ENCODE measurements around the gene NOL12.
"Not testable (repeated sequence)": the region's sequence is repeated elsewhere in the genome, so short reads cannot be mapped to it uniquely, and the experiment has no call there.

The NOL12 gene

DNA sequence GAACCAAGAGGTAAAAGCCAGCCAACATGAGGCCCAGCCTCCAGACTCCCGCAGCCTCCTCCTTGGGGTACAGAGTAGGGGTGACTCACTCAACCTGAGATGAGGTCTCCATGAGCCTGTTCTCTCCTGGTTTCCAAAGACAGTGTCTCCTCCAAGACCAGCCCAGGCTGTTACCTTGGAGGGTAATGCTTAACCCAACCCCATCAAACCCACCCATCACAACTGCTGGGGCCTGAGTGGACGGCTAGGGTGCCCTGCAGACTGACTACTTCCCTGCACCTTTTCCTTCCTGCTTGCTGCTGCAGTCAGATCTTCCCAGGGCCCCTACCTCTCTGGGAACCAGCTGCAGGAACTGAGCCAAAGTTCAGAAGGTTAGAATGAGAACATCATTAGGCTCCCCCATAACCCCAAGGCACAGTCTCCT, 5.1 kb upstream of the NOL12 start:
- DNase-seq, result no peak

DNA sequence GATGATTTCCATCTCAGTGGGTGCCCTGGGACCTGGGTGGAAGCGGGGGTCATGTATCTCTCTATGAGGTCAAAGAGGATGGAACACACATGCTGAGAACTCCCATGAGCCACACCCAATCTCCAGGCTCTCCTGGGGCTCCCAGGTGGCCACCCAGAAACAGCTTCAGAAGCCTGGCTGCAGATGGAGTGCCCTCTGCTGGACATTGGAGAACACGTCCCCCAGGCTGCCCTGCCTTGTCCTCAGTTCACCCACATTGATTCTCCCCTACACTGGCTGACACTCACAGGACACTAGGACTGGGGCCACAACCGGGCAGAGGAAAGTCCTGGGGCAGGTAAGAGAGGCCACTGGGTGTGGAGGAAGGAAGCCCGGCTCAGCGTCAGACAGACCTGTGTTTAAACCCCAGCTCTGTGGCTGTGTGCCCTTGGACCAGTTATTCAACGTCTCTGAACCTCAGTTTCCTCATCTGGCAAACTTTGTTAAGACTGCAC, 4.5 kb upstream of the NOL12 start:
- DNase-seq, result peak; percentile 69

DNA sequence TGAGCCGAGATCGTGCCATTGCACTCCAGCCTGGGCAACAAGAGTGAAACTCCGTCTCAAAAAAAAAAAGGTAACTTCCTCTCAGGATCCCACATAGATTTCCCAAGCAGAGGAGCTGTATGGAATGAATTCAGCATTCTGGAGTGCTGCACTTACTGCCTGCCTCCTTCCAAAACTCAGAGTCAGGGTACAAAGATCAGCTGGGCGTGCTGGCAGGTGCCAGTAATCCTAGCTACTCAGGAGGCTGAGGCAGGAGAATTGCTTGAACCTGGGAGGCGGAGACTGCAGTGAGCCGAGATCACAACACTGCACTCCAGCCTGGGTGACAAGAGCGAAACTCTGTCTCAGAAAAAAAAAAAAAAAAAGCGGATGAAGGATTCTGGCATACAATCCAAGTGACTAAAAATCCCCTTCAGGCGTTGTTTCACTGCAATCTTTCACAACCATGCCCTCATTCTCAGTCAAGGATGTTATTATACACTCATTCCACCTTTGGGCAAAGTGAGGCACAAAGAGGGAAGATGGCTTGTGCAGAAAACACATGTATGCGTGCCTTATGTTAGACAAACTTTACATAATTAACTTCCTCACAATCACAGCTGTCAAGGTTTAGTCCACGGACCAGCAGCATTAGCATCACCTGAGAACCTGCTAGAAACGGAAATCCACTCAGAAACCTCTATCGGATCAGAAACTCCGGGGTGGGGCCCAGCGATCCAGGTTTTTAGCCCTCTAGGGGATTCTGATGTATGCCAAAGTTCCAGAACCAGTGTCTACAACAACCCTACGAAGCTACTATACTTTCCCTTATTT, 1.1 kb upstream of the NOL12 start:
- DNase-seq, result no peak

DNA sequence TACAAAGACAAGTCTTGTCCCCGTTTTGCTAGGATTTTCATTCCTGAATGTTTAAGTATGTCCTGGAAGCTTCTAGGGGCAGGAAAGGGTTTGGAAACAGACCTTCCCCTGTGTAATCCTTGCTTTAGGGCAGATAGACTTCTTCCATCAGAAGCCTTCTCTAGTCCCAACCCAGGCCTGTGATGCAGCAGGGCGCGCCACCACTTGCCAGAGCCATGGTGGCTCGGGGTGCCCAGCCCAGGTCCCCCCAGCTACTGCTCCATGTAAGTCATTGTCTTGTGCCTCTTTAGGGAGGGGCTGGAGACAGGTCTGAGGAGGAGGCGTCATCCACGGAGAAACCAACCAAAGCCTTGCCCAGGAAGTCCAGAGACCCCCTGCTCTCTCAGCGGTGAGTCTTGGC, 4.3 kb downstream of the NOL12 start:
- no peak for DNase-seq

DNA sequence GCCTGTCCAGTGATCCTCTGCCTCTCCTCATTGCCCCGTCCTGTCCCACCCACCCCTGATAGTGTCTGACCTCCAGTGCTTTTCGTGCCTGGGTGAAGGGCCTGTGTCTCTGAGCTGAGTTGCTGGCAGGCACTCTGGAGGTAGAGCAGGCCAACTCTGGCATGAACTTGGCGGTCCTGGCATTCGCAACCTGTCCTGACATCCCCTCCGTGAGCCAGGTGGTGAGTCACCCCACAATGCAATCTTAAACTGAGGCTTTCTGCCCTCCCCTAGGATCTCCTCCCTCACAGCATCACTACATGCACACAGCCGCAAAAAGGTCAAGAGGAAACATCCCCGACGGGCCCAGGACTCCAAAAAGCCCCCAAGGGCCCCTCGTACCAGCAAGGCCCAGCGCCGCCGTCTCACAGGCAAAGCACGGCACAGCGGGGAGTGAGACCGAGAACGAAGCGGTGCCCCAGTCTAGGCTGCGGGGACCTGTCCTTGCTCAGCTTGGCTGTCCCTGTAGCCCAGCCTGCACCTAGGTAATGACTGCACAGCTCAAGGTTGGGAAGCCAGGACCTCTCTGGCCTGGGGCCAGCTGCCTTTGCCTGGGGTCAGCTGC, 4.9 kb downstream of the NOL12 start:
- DNase-seq, result no peak

DNA sequence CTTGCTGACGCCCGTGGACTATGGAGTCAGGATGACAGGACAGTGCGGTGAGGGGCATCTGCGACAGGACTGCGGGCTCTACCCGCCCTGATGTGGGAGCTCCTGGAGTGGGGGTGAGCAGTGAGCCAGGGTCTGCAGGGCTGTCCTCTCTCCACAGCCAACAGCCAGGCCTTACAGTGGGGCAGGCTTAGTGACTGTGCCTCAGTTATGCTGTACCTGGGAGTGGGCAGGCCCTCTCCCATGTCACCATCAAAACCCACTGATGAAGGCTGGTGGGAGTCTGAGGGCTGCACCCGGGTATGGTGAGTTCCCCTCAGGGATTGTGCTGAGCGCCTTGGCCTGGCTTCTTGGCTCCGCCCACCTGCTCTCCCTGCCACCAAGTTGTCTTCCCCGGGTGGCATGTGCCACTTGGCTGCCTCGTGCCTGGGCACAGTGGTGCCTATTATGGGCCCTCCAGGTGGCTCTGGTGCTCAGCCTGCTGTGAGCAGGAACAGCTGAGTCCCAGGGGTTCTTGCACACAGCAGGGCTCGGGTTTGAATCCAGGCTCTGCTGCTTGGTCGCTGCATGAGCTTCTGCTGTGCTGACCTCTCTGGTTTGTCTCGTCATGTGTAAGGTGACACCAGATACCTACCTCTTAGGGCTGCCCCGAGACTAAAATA, 6.6 kb downstream of the NOL12 start:
- DNase-seq, result no peak

DNA sequence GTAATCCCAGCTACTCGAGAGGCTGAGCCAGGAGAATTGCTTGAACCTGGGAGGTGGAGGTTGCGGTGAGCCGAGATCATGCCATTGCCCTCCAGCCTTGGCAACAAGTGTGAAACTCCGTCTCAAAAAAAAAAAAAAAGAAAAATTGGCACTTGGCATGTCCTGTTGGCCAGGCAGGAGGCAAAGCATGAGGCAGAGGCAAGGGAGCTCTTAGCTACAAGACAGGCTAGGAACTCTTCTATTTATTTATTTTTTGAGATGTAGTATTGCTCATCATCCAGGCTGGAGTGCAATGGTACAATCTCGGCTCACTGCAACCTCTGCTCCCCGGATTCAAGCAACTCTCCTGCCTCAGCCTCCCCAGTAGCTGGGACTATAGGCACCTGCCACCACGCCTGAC, 8.0 kb downstream of the NOL12 start:
- DNase-seq, result not testable (repeated sequence)

DNA sequence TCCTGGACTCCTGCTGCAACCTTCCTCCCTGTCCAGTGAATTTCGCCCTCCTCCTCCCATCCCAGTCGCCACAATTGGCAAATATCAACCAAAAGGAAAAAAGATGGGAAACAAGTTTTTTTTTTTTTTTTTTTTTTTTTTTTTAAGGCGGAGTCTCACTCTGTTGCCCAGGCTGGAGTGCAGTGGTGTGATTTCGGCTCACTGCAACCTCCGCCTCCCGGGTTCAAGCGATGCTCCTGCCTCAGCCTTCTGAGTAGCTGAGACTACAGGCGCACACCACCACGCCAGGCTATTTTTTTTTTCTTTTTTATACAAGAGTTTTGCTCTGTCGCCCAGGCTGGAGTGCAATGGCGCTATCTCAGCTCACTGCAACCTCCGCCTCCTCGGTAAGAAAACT, 10.1 kb downstream of the NOL12 start:
- not testable (repeated sequence) for DNase-seq

DNA sequence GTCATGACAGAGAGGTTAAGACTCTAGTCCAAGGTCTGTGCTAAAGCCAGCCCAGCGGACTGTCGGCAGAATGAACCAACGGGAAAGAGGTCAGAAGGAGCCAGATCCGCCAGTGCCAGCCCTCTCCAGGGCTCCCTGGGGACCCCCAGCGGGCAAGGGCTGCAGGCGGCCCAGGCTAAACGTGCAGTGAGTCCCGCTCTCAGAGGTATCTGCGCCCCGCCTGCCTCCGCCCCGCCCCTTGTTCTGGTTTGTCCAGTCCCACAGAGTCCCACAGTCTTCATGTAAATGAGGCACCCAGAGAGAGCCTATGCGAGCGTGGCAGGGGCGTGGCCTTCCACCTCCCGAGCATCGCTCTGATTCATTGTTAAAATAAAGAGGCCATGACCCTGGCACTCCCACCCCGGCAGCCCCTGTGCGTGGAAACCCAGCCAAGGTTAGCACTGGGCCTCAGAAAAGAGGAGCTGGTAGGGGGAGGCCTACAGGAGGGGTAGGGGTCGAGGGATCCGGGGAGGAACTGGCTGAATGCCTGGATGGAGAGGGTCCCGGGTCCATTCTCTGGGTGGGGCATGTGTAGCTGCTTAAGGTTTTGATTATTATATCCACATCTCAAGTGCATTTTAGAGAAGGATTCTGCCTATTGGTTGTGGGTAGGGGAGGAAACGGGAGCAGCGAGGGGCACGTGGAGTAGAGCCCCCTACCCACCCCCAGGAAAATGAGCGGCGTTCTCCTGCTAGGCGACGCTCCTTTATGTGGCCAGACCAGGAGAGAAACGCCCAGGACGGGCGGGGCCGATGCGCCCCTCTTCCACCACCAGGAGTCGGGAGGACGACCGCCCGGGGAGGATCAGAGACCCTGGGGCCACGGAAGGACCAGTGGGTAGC, 10.8 kb downstream of the NOL12 start, which contains the start of gene TRIOBP:
Gene TRIOBP (plus strand): TSS at position 392 of the 881 bp plus-strand sequence. CDS start 4,318 bp downstream, outside the sequence.
- DNase-seq, result peak; percentile 87

DNA sequence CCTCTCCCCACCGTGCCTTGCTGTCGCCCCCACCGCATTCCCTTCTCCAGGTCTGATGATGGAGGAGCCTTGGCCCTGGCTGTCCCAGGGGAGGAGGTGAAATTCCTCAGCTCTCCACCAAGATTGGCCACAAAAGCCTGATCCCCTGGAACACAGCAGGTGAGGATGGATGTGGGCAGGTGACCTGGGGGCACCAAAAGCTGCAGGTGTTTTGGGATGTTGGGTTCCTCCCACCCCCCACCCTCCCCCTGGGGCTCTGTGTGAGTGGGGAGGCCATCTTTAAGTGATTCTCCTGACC, 11.3 kb downstream of the NOL12 start:
- no peak for DNase-seq

DNA sequence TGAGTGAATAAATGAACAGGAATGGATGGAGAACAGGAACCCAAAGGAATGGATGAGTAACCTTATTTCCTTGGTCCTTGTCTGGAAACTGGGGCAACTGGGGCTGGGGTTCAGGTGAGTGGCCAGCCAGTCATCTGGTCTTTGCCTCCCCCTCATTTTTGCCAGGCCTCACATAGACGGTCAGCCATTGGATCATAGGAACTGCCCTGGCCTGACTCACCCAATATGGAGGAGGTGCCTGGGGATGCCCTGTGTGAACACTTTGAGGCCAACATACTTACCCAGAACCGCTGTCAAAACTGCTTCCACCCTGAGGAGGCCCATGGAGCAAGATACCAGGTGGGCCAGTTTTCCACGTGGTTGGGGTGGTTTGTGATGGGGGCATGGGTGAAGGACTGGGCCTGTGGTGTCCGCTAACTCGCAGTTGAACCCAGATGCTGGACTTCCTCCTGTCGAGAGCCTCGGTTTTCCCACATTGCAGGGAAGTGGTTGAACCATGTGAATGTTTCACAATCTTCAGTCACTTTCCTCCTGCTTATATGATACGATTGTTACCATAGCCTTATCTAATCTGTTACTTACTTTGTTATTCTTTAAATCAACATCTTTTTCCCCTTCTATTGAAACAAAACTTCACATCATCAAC, 15.1 kb downstream of the NOL12 start:
- DNase-seq, result no peak

DNA sequence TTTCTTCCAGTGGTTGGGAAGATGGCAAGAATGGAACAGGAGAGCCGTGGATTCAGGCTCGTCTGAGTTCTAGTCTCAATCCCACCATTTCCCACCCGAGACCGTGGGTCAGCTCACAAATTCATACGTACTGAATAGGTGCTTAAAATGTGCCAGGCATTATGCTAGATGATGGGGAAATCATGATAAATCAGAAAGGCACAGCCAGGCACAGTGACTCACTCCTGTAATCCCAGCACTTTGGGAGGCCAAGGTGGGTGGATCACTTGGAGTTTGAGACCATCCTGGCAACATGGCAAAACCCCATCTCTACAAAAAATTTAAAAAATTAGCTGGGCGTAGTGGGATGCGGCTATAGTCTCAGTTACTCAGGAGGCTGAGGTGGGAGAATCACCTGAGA, 17.8 kb downstream of the NOL12 start:
- DNase-seq, result no peak

DNA sequence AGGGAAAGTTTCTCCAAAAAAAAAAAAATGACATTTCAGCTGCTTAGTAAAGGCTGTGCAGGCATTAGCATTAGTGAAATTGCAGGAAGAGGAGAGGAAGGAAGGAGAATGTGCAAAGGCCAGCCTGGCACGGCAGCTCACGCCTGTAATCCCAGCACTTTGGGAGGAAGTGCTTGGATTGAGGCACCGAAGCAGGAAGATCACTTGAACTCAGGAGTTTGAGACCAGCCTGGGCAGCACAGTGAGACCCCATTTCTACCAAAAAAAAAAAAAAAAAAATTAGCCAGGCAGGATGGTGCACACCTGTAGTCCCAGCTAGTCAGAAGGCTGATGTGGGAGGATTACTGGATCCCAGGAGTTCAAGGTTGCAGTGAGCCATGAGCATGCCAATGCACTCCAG, 18.5 kb downstream of the NOL12 start:
- DNase-seq, result no peak

DNA sequence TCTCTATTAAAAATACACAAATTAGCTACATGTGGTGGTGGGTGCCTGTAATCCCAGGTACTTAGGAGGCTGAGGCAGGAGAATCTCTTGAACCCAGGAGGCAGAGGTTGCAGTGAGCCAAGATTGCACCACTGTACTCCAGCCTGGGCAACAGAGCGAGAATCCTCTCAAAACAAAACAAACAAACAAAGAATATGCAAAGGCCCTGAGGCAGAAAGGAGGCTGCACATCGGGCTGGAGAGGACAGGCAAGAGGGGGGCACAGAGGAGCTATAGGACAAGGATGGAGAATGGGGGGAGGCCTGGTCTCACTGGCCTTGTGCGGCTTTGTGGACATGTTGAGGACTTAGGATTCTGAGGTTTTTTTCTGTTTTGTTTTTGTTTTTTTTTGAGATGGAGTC, 19.1 kb downstream of the NOL12 start:
- no peak for DNase-seq

DNA sequence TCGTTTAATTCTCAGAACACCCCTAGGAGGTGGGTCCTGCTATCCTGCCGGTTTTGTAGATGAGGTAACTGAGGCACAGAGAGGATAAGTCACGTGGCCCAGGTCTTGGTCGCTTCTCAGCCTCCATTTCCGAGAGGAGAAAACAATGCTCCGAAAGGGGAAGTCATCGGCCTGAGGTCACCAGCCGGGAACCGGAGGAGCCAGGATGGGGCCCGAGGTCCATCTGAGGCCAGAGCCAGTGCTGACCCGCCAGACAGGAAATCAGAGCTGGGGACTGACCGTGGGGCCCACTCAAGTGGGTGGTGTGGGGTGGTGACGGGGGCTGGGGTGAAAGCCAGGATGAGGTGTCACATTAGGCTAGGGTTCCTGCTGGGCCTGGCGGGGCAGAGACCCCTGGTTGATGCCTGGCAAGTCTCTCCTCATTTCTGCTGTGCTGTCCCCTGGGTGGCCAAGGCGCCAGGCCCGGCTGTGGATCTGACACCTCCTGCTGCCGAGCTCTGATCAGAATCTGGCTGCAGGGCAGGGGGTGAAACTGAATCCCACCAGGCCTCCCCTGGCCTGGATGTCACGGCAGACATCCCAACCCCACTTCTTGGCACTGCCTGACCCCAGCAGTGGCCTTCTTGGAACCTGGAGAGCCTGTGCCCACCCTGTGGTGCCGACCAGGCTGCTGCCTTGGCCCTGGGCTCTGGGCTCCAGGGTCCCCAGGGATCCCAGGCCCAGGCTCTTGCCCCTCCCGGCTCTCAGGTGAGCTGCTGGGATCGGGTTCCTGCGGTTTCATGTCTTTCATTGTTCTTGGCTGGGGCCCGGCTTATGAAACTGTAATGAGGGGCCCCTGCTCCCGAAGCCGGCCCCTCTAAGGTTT, 22.7 kb downstream of the NOL12 start:
- DNase-seq, result no peak

DNA sequence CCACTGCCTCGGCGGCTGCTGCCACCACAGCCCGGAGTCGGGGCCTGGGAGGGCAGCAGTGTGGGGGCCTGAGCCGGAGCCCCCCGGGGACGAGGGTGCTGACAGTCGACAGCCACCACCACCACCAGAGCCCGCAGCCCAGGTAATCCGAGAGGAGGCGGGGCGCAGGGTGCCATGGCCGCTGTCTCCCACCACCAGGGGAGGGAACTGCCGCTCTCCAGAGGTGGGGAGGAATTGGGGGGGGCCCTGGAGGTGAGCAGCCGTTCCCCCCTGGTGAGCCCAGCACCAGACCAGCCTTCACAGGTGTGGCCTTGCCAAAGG, 23.3 kb downstream of the NOL12 start:
- no peak for DNase-seq

DNA sequence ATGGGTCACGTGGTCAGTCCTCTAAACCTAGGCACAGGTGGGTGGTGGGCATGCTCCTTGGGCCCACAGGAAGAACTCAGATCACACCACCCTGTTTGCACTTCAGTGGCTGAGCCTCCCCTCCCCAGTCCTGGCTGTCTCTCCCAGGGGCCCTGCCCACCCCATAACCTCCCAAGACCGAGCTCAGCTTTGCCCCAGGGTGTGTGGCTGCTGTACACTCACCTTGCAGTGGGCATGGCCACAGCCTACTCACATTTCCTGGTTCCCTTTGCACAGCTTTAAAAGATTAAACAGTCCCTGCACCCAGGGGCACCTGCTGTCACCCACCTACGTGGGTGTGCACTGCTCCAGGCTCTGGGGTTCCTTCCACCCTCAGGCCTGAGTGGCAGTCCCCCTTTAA, 24.5 kb downstream of the NOL12 start:
- no peak for DNase-seq

DNA sequence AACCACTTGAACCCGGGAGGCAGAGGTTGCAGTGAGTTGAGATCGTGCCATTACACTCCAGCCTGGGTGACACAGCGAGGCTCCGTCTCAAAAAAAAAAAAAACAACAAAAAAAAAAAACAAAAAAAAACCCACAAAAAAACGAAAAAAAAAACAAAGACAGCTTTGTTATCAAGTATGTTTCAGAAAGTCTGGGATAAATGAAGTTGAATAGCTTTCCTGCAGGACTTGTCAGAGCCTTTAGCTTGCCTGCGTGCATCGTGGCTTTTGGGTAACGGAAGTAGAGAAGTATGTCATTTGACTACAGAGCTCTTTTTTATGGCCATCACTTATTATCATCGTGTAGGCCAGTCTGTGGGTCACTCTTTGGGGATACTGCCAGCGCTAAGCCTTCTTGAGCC, 25.3 kb downstream of the NOL12 start:
- DNase-seq, result no peak

DNA sequence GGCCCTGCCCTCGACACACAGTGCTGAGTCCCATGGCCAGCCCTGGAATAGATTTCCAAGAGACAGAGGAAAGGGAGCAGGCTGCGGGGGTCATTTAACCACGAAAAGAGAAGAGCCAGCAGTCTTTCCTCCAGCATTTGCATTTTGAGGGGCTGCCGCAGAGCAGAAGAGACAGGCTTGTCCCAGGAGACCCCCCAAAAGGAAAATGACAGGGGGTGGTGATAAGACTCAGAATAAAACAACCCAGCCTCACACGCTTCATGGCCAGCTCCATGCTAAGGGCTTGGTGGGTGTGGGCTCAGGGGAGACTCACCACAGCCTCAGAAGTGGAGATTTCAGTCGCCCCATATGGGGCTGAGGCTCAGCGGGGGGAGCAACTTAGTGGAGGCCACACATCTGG, 27.6 kb downstream of the NOL12 start:
- DNase-seq, result no peak

DNA sequence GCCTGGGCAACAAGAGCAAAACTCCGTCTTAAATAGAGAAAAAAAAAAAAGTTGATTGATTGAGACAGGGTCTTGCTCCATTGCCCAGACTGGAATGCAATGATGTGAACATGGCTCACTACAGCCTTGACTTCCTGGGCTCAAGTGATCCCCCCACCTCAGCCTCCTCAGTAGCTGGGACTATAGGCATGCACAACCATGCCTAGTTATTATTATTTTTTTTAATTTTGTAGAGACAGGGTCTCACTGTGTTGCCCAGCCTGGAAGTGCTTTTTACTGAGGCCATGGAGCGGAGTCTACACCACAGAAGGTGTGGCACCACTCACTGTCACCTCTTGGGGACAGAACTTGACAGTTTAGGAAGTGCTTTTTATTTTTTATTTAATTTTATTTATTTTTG, 28.5 kb downstream of the NOL12 start:
- DNase-seq, result no peak

DNA sequence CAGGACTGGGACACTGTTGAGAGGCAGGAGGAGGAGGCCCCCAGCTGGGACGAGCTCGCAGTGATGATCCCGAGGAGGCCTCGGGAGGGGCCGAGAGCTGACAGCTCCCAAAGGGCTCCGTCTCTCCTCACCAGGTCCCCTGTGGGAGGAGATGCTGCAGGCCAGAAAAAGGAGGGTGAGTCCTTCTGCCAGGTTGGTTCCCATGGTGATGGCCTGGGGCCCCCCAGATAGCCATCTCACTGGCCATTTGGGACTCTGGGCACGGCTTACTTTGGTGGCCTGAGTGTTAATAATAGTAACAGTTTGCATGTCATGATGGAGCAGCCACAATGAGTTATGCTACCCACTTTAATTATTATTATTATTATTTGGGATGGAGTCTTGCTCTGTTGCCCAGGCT, 29.6 kb downstream of the NOL12 start:
- no peak for DNase-seq

DNA sequence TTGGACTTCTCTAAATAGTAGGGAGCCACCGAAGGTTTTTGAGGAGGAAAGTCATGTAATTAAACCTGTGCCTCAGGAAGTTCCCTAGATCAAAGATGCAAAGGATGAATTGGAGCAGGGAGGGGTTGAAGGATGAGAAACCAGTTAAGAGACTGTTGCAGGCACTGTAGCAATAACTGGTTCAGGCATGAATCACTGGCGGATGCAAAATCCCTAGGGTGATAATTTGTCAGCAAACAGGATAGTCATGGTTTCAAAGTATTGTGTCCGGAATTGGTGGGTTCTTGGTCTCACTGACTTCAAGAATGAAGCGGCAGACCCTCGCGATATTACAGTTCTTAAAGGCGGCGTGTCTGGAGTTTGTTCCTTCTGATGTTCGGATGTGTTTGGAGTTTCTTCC, 30.6 kb downstream of the NOL12 start:
- no peak for DNase-seq
